Tibial artery (tissue), 4 donors: ENCODE data around the gene MICAL3.
"Not testable (repeated sequence)": the region's sequence is repeated elsewhere in the genome, so short reads cannot be mapped to it uniquely, and the experiment has no call there.

Source experiments
- DNase-seq, 2 donors: peaks; one replicate each; pipeline ENCODE4 v3.0.0-alpha.2; 2019
- H3K27ac ChIP-seq, 2 donors: fragments of 200-600 bp; sonication (generic) in 1 of 2; 1 replicate in 1 of 2; 2 replicates in 1 of 2; pipeline ENCODE4 v1.5.1; 2018 to 2019; ENCODE audit warnings: mild to moderate bottlenecking in 1 of 2
- H3K27me3 ChIP-seq, 2 donors: fragments of 200-600 bp; sonication (generic) in 1 of 2; one replicate each; pipeline versions ENCODE4 v1.5.1 to v1.6.0; 2016 to 2019
- H3K36me3 ChIP-seq, 3 donors: fragments of 200-600 bp; sonication (generic) in 2 of 3; one replicate each; pipeline ENCODE4 v1.5.1; 2016 to 2019; ENCODE audit warnings: mild to moderate bottlenecking in 2 of 3
- H3K4me1 ChIP-seq, 4 donors: fragments of 200-600 bp; sonication (generic) in 2 of 4; 1 replicate in 3 of 4; 2 replicates in 1 of 4; pipeline ENCODE4 v1.5.1; 2016 to 2019
- H3K4me3 ChIP-seq, 2 donors: fragments of 200-600 bp; sonication (generic) in 1 of 2; 1 replicate in 1 of 2; 2 replicates in 1 of 2; pipeline ENCODE4 v1.5.1; 2018 to 2019; ENCODE audit warnings: mild to moderate bottlenecking in 2 of 2
- H3K9me3 ChIP-seq, 3 donors: fragments of 200-600 bp; sonication (generic) in 1 of 3; one replicate each; pipeline ENCODE4 v1.5.1; 2016 to 2019
- intact Hi-C: fragments of 100-400 bp; cut with DNase I; formaldehyde crosslinking; loops from one replicate; pipeline ENCODE4 v1.15.0; 2023; ENCODE audit warnings: low total_unique reads
- TF ChIP-seq, protein P1 (sequence below), 2 experiments: fragments of 200-600 bp in 1 of 2; fragments of 450-650 bp in 1 of 2; IDR thresholded peaks; one replicate each; pipeline ENCODE4 v1.5.1; 2017 to 2019; ENCODE audit warnings: antibody characterized with exemption in 2 of 2, mild to moderate bottlenecking in 1 of 2, moderate library complexity in 1 of 2

MICAL3 gene

DNA sequence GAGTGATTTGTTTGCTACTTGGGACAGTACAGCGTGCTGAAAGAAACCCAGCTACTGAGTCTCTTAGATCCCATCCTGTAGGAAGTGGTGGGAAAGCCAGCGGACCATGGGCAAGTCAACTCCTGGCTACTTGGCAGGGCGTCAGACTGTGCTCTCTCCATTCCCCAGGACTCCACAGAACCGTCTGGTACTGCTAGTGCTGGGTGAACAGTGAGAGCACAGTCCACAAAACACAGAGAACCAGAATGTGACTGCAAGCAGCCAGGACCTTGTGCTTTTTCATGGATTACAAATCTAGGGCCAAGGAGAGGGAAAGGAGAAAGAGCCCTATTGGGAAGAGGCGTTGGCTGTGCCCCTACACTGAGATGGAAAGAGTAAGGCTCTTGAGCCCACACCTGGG, 260.3 kb downstream of the MICAL3 start:
- no peaks in the 10 kb centered on the region for H3K9me3 ChIP-seq
- no peaks in the 10 kb centered on the region for H3K27me3 ChIP-seq

GRCh38 chr22:17763442-17763841, 260.9 kb downstream of the MICAL3 start:
- H3K27me3 ChIP-seq, H3K9me3 ChIP-seq, DNase-seq, H3K27ac ChIP-seq, H3K4me3 ChIP-seq, intact Hi-C loops, H3K36me3 ChIP-seq, H3K4me1 ChIP-seq: not testable (repeated sequence)

More for the DNA sequence above, 260.3 kb downstream of the MICAL3 start:
- H3K4me1 ChIP-seq = no peaks in the 10 kb centered on the region
- no peaks in the 10 kb centered on the region for H3K36me3 ChIP-seq
- DNase-seq = no peak
- H3K4me3 ChIP-seq = no peak overlapping the region
- no peak overlapping the region for H3K27ac ChIP-seq
- TF ChIP-seq, protein P1, sequence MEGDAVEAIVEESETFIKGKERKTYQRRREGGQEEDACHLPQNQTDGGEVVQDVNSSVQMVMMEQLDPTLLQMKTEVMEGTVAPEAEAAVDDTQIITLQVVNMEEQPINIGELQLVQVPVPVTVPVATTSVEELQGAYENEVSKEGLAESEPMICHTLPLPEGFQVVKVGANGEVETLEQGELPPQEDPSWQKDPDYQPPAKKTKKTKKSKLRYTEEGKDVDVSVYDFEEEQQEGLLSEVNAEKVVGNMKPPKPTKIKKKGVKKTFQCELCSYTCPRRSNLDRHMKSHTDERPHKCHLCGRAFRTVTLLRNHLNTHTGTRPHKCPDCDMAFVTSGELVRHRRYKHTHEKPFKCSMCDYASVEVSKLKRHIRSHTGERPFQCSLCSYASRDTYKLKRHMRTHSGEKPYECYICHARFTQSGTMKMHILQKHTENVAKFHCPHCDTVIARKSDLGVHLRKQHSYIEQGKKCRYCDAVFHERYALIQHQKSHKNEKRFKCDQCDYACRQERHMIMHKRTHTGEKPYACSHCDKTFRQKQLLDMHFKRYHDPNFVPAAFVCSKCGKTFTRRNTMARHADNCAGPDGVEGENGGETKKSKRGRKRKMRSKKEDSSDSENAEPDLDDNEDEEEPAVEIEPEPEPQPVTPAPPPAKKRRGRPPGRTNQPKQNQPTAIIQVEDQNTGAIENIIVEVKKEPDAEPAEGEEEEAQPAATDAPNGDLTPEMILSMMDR (IDR thresholded peaks at IDR 0.05) = no peak
- intact Hi-C loops = no loop called here

GRCh38 chr22:17761138-17761488, 263.2 kb downstream of the MICAL3 start:
- DNase-seq = no peak
- Histone ChIP-seq H3K36me3 (no peaks in the 10 kb centered on the region), H3K4me3 (no peak overlapping the region), H3K27ac (no peak overlapping the region), H3K4me1 (no peaks in the 10 kb centered on the region), H3K9me3 (no peaks in the 10 kb centered on the region), H3K27me3 (no peaks in the 10 kb centered on the region)
- TF ChIP-seq, protein P1 (IDR thresholded peaks at IDR 0.05) = no peak
- intact Hi-C loops = no loop called here

DNA sequence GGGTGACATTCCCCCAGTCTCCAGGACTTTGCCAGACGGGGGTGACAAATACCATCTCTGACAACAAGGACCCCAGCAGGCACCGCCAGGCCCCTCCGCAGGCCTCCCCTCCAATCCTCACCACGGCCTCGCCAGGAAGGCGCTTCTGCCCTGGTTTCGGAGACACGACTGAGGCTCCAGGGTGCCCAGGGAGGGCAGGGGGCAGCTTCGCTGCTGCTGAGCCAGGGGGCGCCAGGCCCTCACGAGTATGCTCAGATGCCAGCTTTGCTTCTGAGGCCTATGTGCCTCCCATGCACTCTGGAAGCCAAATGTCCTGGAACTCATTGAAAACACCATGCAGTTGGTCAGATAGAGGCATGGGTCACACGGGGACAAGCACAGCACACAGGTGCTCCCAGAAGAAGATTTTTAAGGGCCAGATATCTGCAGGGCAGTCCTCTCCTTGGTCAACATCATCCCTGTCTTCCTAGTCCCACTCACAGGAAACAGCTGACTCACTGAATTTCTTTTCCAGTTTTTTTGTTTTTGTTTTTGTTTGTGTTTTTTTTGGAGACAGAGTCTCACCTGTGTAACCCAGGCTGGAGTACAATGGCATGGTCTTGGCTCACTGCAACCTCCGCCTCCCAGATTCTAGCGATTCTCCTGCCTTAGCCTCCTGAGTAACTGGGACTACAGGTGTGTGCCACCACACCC, 270.0 kb downstream of the MICAL3 start:
- intact Hi-C loops = no loop called here

GRCh38 chr22:17753401-17753989, 270.9 kb downstream of the MICAL3 start:
- Histone ChIP-seq H3K36me3 (no peaks in the 10 kb centered on the region), H3K27ac (no peak overlapping the region), H3K4me3 (no peak overlapping the region), H3K27me3 (no peaks in the 10 kb centered on the region), H3K4me1 (no peaks in the 10 kb centered on the region), H3K9me3 (no peaks in the 10 kb centered on the region)
- intact Hi-C loops = no loop called here
- TF ChIP-seq, protein P1 (IDR thresholded peaks at IDR 0.05) = no peak
- no peak for DNase-seq

More for the DNA sequence above, 270.0 kb downstream of the MICAL3 start:
- Histone ChIP-seq H3K4me1 (no peaks in the 10 kb centered on the region), H3K27me3 (no peaks in the 10 kb centered on the region), H3K36me3 (no peaks in the 10 kb centered on the region), H3K9me3 (no peaks in the 10 kb centered on the region), H3K4me3 (no peak overlapping the region), H3K27ac (no peak overlapping the region)
- DNase-seq = no peak
- TF ChIP-seq, protein P1 (IDR thresholded peaks at IDR 0.05) = no peak

- Histone ChIP-seq H3K27me3 (no peaks in the 10 kb centered on the region), H3K27ac (no peak overlapping the region), H3K4me1 (no peaks in the 10 kb centered on the region), H3K36me3 (no peaks in the 10 kb centered on the region), H3K4me3 (no peak overlapping the region), H3K9me3 (no peaks in the 10 kb centered on the region)
- DNase-seq = no peak
- TF ChIP-seq, protein P1 (IDR thresholded peaks at IDR 0.05) = no peak
- intact Hi-C loops = no loop called here
These were observed 272.8 kb downstream of the MICAL3 start for GRCh38 chr22:17751596-17751995.
